Activated naive CD4-positive, alpha-beta T cell treated with anti-CD3 and anti-CD28 coated beads, Interleukin-2, amount 10 ng/mL, durations not matched to agents 7 days and 5 days (primary cell): ENCODE data around the gene STXBP5.

Experiments used
- CTCF ChIA-PET: fragments of 350-600 bp; sonication (Branson Sonifier 250); formaldehyde crosslinking; loops from one replicate; lab custom pipeline; 2021; ENCODE audit warnings: antibody characterized with exemption; lab: Charles Lee
- DNase-seq: peaks from one replicate; pipeline ENCODE4 v3.0.0-alpha.2; 2020
- H3K27ac Mint-ChIP-seq: one replicate; pipeline ENCODE4 v1.8.0; 2021; ENCODE audit warnings: mild to moderate bottlenecking, moderate library complexity, mixed read lengths
- H3K27me3 Mint-ChIP-seq: one replicate; pipeline ENCODE4 v1.8.0; 2021; ENCODE audit warnings: mild to moderate bottlenecking, mixed read lengths
- H3K36me3 Mint-ChIP-seq: one replicate; pipeline ENCODE4 v1.8.0; 2021; ENCODE audit warnings: mixed read lengths
- H3K4me1 Mint-ChIP-seq: one replicate; pipeline ENCODE4 v1.8.0; 2021; ENCODE audit warnings: mixed read lengths
- H3K4me3 Mint-ChIP-seq: one replicate; pipeline ENCODE4 v1.8.0; 2021; ENCODE audit warnings: mild to moderate bottlenecking, moderate library complexity, mixed read lengths
- H3K9me3 Mint-ChIP-seq: one replicate; pipeline ENCODE4 v1.8.0; 2021; ENCODE audit warnings: mixed read lengths

STXBP5 gene

GRCh38 chr6:147167576-147168461 lies 36.4 kb upstream of the STXBP5 start:
- no peaks in the 10 kb centered on the region for H3K27me3 Mint-ChIP-seq
- DNase-seq, result no peak
- no peaks in the 10 kb centered on the region for H3K9me3 Mint-ChIP-seq
- no peaks in the 10 kb centered on the region for H3K36me3 Mint-ChIP-seq
- CTCF ChIA-PET, result no interaction called here
- H3K4me1 Mint-ChIP-seq, result no peaks in the 10 kb centered on the region
- no peak overlapping the region for H3K27ac Mint-ChIP-seq
- no peak overlapping the region for H3K4me3 Mint-ChIP-seq

DNA sequence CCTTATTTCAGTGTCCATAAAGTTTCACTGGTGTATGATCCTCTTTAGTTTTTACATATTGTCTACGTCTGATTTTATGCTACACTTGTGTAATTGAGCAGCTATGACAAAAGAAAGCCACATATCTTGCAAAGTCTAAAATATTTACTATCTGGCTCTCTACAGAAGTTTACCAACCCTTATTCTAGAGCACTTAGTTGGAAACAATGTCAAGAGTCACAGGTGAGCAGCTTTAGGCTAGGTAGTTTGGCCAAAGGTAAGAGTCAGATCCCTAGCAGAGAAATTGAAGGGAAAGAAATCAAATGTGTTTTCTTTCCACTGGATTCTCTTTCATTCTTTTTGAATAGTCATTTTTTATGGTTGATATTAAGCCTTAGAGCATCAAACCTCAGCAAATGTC lies 34.7 kb upstream of the STXBP5 start:
- Mint-ChIP-seq H3K4me1 (no peaks in the 10 kb centered on the region), H3K4me3 (no peak overlapping the region), H3K9me3 (no peaks in the 10 kb centered on the region), H3K27me3 (no peaks in the 10 kb centered on the region), H3K27ac (no peak overlapping the region), H3K36me3 (no peaks in the 10 kb centered on the region)
- CTCF ChIA-PET, result no interaction called here
- DNase-seq, result no peak

DNA sequence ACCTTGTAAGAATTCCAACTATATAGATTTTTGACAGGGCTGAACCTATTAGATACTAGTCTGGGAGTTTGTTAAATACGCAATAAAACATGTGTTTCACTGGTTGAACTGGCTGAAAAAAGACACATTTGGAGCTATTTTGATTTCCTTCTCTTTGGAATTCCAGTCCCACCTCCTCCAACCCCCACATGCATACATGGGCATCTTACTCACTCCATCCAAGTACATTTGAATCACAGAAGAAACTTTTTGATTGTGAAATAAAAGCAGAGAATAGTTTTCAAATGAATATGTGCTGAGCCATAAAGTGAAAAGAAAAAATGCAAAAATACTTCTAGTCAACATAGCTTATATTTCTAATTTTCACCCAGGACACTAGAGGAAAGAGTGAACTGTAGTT lies 33.9 kb upstream of the STXBP5 start:
- no peak overlapping the region for H3K4me3 Mint-ChIP-seq
- no peaks in the 10 kb centered on the region for H3K9me3 Mint-ChIP-seq
- CTCF ChIA-PET, result no interaction called here
- no peaks in the 10 kb centered on the region for H3K4me1 Mint-ChIP-seq
- DNase-seq, result no peak
- no peaks in the 10 kb centered on the region for H3K27me3 Mint-ChIP-seq
- no peak overlapping the region for H3K27ac Mint-ChIP-seq
- H3K36me3 Mint-ChIP-seq, result no peaks in the 10 kb centered on the region

- Mint-ChIP-seq H3K36me3 (no peaks in the 10 kb centered on the region), H3K4me1 (no peaks in the 10 kb centered on the region), H3K9me3 (no peaks in the 10 kb centered on the region), H3K27ac (no peak overlapping the region), H3K27me3 (no peaks in the 10 kb centered on the region), H3K4me3 (no peak overlapping the region)
- no peak for DNase-seq
- CTCF ChIA-PET, result interaction anchor here (0.7 kb wide), 1 partner anchor 14 kb away, joined by 4 read pairs; no protein-coding TSS in a partner anchor
These were observed 31.1 kb upstream of the STXBP5 start for GRCh38 chr6:147173140-147173539.

GRCh38 chr6:147173675-147174308 lies 30.4 kb upstream of the STXBP5 start:
- H3K27me3 Mint-ChIP-seq, result no peaks in the 10 kb centered on the region
- no peaks in the 10 kb centered on the region for H3K36me3 Mint-ChIP-seq
- CTCF ChIA-PET, result no interaction called here
- H3K4me1 Mint-ChIP-seq, result no peaks in the 10 kb centered on the region
- no peak for DNase-seq
- H3K27ac Mint-ChIP-seq, result no peak overlapping the region
- no peak overlapping the region for H3K4me3 Mint-ChIP-seq
- no peaks in the 10 kb centered on the region for H3K9me3 Mint-ChIP-seq

GRCh38 chr6:147176795-147177194 lies 27.4 kb upstream of the STXBP5 start:
- H3K4me1 Mint-ChIP-seq, result no peaks in the 10 kb centered on the region
- no peak for DNase-seq
- no peak overlapping the region for H3K27ac Mint-ChIP-seq
- H3K27me3 Mint-ChIP-seq, result no peaks in the 10 kb centered on the region
- no peak overlapping the region for H3K4me3 Mint-ChIP-seq
- no peaks in the 10 kb centered on the region for H3K36me3 Mint-ChIP-seq
- CTCF ChIA-PET, result no interaction called here
- no peaks in the 10 kb centered on the region for H3K9me3 Mint-ChIP-seq

DNA sequence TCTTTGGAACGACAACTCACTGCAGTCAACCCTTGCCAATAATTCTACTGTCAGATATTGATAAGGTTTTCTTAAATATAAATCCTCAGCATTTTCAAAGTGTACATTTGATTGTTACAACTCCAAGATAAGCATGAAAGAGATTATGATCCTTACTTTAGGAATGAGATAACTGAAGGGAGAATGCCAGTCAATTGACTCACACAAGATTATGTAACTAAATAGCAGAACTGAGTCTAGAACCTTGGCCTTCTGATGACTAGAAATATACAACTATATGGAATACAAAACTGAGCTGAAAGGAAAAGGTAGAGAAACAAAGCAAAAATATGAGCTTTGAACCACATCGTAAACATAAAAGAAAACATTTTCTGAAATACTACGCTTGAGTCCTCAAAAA lies 26.9 kb upstream of the STXBP5 start:
- DNase-seq, result no peak
- H3K9me3 Mint-ChIP-seq, result no peaks in the 10 kb centered on the region
- no peaks in the 10 kb centered on the region for H3K36me3 Mint-ChIP-seq
- H3K4me3 Mint-ChIP-seq, result no peak overlapping the region
- no peaks in the 10 kb centered on the region for H3K4me1 Mint-ChIP-seq
- no peaks in the 10 kb centered on the region for H3K27me3 Mint-ChIP-seq
- H3K27ac Mint-ChIP-seq, result no peak overlapping the region
- CTCF ChIA-PET, result no interaction called here

DNA sequence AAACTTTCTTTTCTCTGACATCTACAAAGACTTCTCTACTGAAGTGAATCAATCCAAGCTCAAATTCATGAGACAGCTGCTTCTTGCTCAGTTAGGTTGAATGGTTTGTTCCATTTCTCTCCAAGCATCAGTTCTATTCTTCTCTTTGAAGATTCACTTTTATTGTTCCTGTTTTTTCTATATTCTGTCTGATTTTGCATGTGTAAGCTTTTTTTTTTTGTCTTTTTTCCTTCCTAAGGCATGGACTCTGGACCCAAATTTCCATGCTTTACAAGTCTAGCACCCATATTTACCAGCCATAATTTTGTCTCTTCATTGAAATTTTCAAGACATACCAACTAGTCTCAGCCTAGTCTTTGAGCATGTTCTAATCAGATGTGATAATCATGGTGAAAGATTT lies 25.9 kb upstream of the STXBP5 start:
- CTCF ChIA-PET, result no interaction called here
- H3K4me3 Mint-ChIP-seq, result no peak overlapping the region

DNA sequence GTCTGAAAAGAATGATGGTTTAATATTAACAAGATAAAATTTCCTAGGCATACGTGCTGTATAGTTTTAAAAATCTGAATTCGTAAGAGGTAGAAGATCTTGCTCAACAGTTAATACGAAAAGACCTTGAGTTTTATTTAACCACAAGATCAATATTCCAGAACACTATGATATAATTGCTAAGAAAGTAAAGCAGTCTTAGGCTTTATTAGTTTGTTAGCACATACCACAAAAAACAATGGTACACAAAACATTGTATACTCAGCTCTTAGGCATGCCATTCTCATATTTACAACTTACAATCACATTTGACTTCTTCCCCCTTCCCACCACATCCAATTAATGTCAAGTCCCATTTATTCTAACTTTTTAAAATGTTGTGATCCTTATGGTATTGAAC lies 24.4 kb upstream of the STXBP5 start:
- CTCF ChIA-PET, result no interaction called here
- Mint-ChIP-seq H3K27ac (no peak overlapping the region), H3K36me3 (no peaks in the 10 kb centered on the region), H3K4me1 (no peaks in the 10 kb centered on the region), H3K27me3 (no peaks in the 10 kb centered on the region), H3K4me3 (no peak overlapping the region), H3K9me3 (no peaks in the 10 kb centered on the region)
- DNase-seq, result no peak

More for the DNA sequence above, 25.9 kb upstream of the STXBP5 start:
- no peak for DNase-seq
- H3K27ac Mint-ChIP-seq, result no peak overlapping the region
- H3K4me1 Mint-ChIP-seq, result no peaks in the 10 kb centered on the region
- H3K9me3 Mint-ChIP-seq, result no peaks in the 10 kb centered on the region
- no peaks in the 10 kb centered on the region for H3K36me3 Mint-ChIP-seq
- no peaks in the 10 kb centered on the region for H3K27me3 Mint-ChIP-seq

DNA sequence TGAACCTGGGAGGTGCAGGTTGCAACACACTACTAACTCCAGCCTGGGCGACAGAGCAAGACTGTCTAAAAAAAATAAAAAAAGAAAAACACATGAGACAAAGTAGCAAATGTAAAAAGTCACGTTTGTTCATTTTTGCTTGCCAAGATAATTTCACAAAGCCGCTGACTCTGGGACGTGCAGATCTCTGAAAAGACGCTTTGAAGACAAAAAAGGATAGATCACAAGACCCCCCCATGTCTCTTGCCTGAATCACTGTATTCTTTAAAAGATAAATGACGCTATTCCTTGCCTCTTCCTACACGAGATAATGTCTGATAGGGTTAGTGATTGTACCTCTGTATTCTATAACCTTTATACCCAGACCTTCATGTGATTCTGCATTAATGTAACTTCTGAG lies 23.3 kb upstream of the STXBP5 start:
- Mint-ChIP-seq H3K9me3 (no peaks in the 10 kb centered on the region), H3K4me3 (no peak overlapping the region), H3K36me3 (no peaks in the 10 kb centered on the region), H3K27ac (no peak overlapping the region), H3K4me1 (no peaks in the 10 kb centered on the region), H3K27me3 (no peaks in the 10 kb centered on the region)
- DNase-seq, result no peak
- CTCF ChIA-PET, result no interaction called here

DNA sequence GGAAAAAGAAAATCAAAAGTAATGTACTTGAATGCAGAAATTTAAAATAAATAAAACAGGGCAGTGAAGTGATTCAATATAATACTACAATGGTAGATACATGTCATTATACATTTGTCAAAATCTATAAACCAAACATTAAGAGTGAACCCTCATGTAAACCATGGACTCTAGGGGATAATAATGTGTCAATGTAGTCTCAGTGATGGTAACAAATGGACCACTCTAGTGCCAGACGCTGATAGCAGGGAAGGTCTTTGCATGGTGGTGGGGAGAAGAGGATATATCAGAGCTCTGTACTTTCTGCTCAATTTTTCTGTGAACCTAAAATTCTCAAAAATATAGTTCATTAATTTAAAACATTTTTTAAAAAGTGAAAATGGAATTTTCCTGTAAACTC lies 19.8 kb upstream of the STXBP5 start:
- no peaks in the 10 kb centered on the region for H3K9me3 Mint-ChIP-seq
- no peak overlapping the region for H3K27ac Mint-ChIP-seq
- H3K4me1 Mint-ChIP-seq, result no peaks in the 10 kb centered on the region
- no peaks in the 10 kb centered on the region for H3K27me3 Mint-ChIP-seq
- CTCF ChIA-PET, result no interaction called here
- no peak overlapping the region for H3K4me3 Mint-ChIP-seq
- DNase-seq, result no peak
- no peaks in the 10 kb centered on the region for H3K36me3 Mint-ChIP-seq

DNA sequence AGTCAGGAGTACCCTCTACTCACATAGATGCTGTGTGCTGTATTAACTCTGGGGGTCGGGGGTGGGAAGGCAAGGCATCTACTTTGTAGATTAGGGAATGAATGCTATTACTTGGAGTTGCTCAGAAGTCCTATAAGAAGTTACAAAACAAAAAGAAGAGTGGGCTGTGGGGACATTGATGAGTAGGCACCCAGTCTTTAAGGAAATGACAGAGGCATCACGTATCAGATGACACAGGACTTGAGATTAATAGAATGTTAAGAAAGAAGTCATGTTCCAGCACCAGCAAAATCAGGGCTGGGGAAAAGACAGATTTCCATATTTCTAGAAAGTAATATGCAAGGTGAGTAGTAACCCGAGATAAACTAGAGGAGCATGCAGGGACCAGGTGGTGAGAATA lies 19.0 kb upstream of the STXBP5 start:
- no peak for DNase-seq
- H3K27me3 Mint-ChIP-seq, result no peaks in the 10 kb centered on the region
- no peaks in the 10 kb centered on the region for H3K4me1 Mint-ChIP-seq
- H3K4me3 Mint-ChIP-seq, result no peak overlapping the region
- no peak overlapping the region for H3K27ac Mint-ChIP-seq
- CTCF ChIA-PET, result no interaction called here
- H3K9me3 Mint-ChIP-seq, result no peaks in the 10 kb centered on the region
- no peaks in the 10 kb centered on the region for H3K36me3 Mint-ChIP-seq

DNA sequence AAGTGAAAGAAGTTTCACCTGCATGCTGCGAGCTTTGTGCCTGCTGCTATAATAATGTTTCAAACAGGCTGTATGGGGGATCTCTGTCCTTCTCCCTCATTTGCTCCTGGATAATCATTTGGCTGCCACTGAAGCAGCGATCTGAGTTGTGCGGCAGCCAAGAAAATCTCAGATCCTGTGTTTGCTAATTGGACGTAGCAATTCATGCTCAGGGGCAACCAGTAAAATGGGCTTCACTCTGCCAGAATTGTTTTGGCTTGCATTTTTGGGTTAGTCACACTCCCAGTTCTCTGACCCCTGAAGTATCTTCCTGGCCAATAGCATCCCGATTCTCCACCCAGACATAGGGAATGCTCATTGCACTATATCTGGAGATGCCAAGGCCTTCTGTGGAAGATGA lies 13.7 kb upstream of the STXBP5 start:
- no peak overlapping the region for H3K4me3 Mint-ChIP-seq
- no peak for DNase-seq
- CTCF ChIA-PET, result no interaction called here
- H3K36me3 Mint-ChIP-seq, result no peaks in the 10 kb centered on the region
- no peaks in the 10 kb centered on the region for H3K9me3 Mint-ChIP-seq
- H3K27ac Mint-ChIP-seq, result no peak overlapping the region
- no peaks in the 10 kb centered on the region for H3K27me3 Mint-ChIP-seq
- peaks cover 12% of the 10 kb centered on the region for H3K4me1 Mint-ChIP-seq

GRCh38 chr6:147192278-147192911 lies 11.8 kb upstream of the STXBP5 start:
- peaks cover 16% of the 10 kb centered on the region for H3K4me1 Mint-ChIP-seq
- CTCF ChIA-PET, result no interaction called here

More at GRCh38 chr6:147192278-147192911, 11.8 kb upstream of the STXBP5 start:
- DNase-seq, result no peak
- Mint-ChIP-seq H3K27me3 (no peaks in the 10 kb centered on the region), H3K4me3 (no peak overlapping the region), H3K36me3 (no peaks in the 10 kb centered on the region), H3K9me3 (no peaks in the 10 kb centered on the region), H3K27ac (no peak overlapping the region)
